H9 (cell line): Measurements from ENCODE around the gene WDR70. TPM values are rescaled to one million over a fixed set of nuclear protein-coding genes. Genes with fewer than 3 reads are reported as not detected.

Experiments
- DNase-seq: peaks from one replicate; pipeline ENCODE4 v3.0.0-alpha.2; 2017
- H2AFZ ChIP-seq: one replicate; pipeline ENCODE4 v1.6.1; 2013; ENCODE audit warnings: mild to moderate bottlenecking, low read length, control low read depth, moderate library complexity
- H2AK5ac ChIP-seq: 2 replicates; pipeline ENCODE4 v1.6.1; 2013; ENCODE audit warnings: low read length, control low read depth, mixed read lengths; ENCODE audit not compliant: insufficient read length
- H2BK120ac ChIP-seq: one replicate; pipeline ENCODE4 v1.6.1; 2013; ENCODE audit warnings: low read depth, mild to moderate bottlenecking, low read length, control low read depth, inconsistent platforms; ENCODE audit not compliant: poor library complexity, severe bottlenecking
- H2BK12ac ChIP-seq: 2 replicates; pipeline ENCODE4 v1.6.1; 2013; ENCODE audit warnings: low read length, control low read depth, mixed read lengths, low read depth; ENCODE audit not compliant: insufficient read length
- H2BK15ac ChIP-seq: 2 replicates; pipeline ENCODE4 v1.6.1; 2013; ENCODE audit warnings: low read depth, low read length, control low read depth
- H2BK20ac ChIP-seq: one replicate; pipeline ENCODE4 v1.6.1; 2013; ENCODE audit warnings: low read depth, mild to moderate bottlenecking, low read length, control low read depth, inconsistent platforms; ENCODE audit not compliant: poor library complexity, severe bottlenecking
- H2BK5ac ChIP-seq: 2 replicates; pipeline ENCODE4 v1.6.1; 2013; ENCODE audit warnings: low read length, control low read depth, mixed read lengths; ENCODE audit not compliant: insufficient read length
- H3K14ac ChIP-seq: 2 replicates; pipeline ENCODE4 v1.6.1; 2013; ENCODE audit warnings: low read length, control low read depth; ENCODE audit not compliant: insufficient read depth
- H3K18ac ChIP-seq: 2 replicates; pipeline ENCODE4 v1.6.1; 2013; ENCODE audit warnings: low read depth, mild to moderate bottlenecking, mixed read lengths, low read length, control low read depth; ENCODE audit not compliant: insufficient read length
- H3K23ac ChIP-seq: 2 replicates; pipeline ENCODE4 v1.6.1; 2013; ENCODE audit warnings: low read length, control low read depth, mixed read lengths, low read depth; ENCODE audit not compliant: insufficient read length
- H3K23me2 ChIP-seq: 2 replicates; pipeline ENCODE4 v1.6.1; 2013; ENCODE audit warnings: low read depth, mild to moderate bottlenecking, mixed read lengths, low read length, control low read depth; ENCODE audit not compliant: insufficient read length, poor library complexity, severe bottlenecking
- H3K27ac ChIP-seq: 2 replicates; pipeline ENCODE4 v1.5.1; 2013; ENCODE audit warnings: low read length, control low read depth, mixed read lengths, low read depth; ENCODE audit not compliant: insufficient read length
- H3K27me3 ChIP-seq: 2 replicates; pipeline ENCODE4 v1.6.1; 2013; ENCODE audit warnings: low read length, control low read depth, inconsistent platforms; ENCODE audit not compliant: insufficient read depth
- H3K4ac ChIP-seq: 2 replicates; pipeline ENCODE4 v1.6.1; 2013; ENCODE audit warnings: low read depth, mild to moderate bottlenecking, control low read depth, inconsistent platforms, low read length, moderate library complexity
- H3K4me1 ChIP-seq: 2 replicates; pipeline ENCODE4 v1.6.1; 2013; ENCODE audit warnings: low read length, control low read depth, inconsistent platforms; ENCODE audit not compliant: insufficient read depth
- H3K4me2 ChIP-seq: 2 replicates; pipeline ENCODE4 v1.6.1; 2013; ENCODE audit warnings: low read length, control low read depth, mixed read lengths; ENCODE audit not compliant: insufficient read length, insufficient read depth
- H3K56ac ChIP-seq: 2 replicates; pipeline ENCODE4 v1.6.1; 2013; ENCODE audit warnings: low read depth, mild to moderate bottlenecking, mixed read lengths, low read length, control low read depth; ENCODE audit not compliant: insufficient read length
- H3K79me1 ChIP-seq: 2 replicates; pipeline ENCODE4 v1.6.1; 2013; ENCODE audit warnings: low read depth, mild to moderate bottlenecking, moderate library complexity, low read length, control low read depth, inconsistent platforms; ENCODE audit not compliant: insufficient read depth, poor library complexity, severe bottlenecking
- H3K79me2 ChIP-seq: 2 replicates; pipeline ENCODE4 v1.6.1; 2013; ENCODE audit warnings: low read length, control low read depth, inconsistent platforms; ENCODE audit not compliant: insufficient read depth
- H3K9ac ChIP-seq: 2 replicates; pipeline ENCODE4 v1.6.1; 2013; ENCODE audit warnings: low read length, control low read depth, mixed read lengths; ENCODE audit not compliant: insufficient read length; ENCODE audit errors: extremely low read depth
- H3K9me3 ChIP-seq: one replicate; pipeline ENCODE4 v1.6.1; 2013; ENCODE audit warnings: low read depth, low read length, inconsistent platforms; ENCODE audit not compliant: control insufficient read depth
- H3T11ph ChIP-seq: one replicate; pipeline ENCODE4 v1.6.1; 2013; ENCODE audit warnings: mild to moderate bottlenecking, low read length, control low read depth, inconsistent platforms
- H4K20me1 ChIP-seq: one replicate; pipeline ENCODE4 v1.6.1; 2013; ENCODE audit not compliant: control insufficient read depth, insufficient read length, insufficient read depth
- H4K5ac ChIP-seq: 2 replicates; pipeline ENCODE4 v1.6.1; 2013; ENCODE audit warnings: low read depth, mild to moderate bottlenecking, mixed read lengths, low read length, control low read depth; ENCODE audit not compliant: insufficient read length
- H4K8ac ChIP-seq: replicated peaks from 2 replicates; pipeline ENCODE4 v1.6.1; 2013; ENCODE audit warnings: low read length, control low read depth, mixed read lengths, low read depth; ENCODE audit not compliant: insufficient read length
- H4K91ac ChIP-seq: 2 replicates; pipeline ENCODE4 v1.6.1; 2013; ENCODE audit warnings: low read depth, mild to moderate bottlenecking, moderate library complexity, mixed read lengths, low read length, control low read depth; ENCODE audit not compliant: insufficient read length
- H3K27ac Mint-ChIP-seq, 3 experiments: 2 replicates in 2 of 3; 3 replicates in 1 of 3; pipeline ENCODE4 v1.8.0; 2020 to 2021; ENCODE audit warnings: mixed read lengths in 3 of 3, mild to moderate bottlenecking in 1 of 3, moderate library complexity in 1 of 3
- H3K27me3 Mint-ChIP-seq: 2 replicates; pipeline ENCODE4 v1.8.0; 2021; ENCODE audit warnings: low read depth, mild to moderate bottlenecking, moderate library complexity, mixed read lengths
- H3K36me3 Mint-ChIP-seq, 3 experiments: 2 replicates in 2 of 3; 3 replicates in 1 of 3; pipeline ENCODE4 v1.8.0; 2020 to 2021; ENCODE audit warnings: low read depth in 3 of 3, mixed read lengths in 3 of 3; ENCODE audit not compliant: insufficient read depth in 1 of 3
- H3K4me1 Mint-ChIP-seq, 2 experiments: 2 replicates each; pipeline ENCODE4 v1.8.0; 2020; ENCODE audit warnings: mixed read lengths in 2 of 2
- H3K4me3 Mint-ChIP-seq, 2 experiments: 2 replicates in 1 of 2; 3 replicates in 1 of 2; pipeline ENCODE4 v1.8.0; 2020 to 2021; ENCODE audit warnings: mild to moderate bottlenecking in 2 of 2, mixed read lengths in 2 of 2, moderate library complexity in 1 of 2
- H3K9me3 Mint-ChIP-seq, 2 experiments: 2 replicates in 1 of 2; 3 replicates in 1 of 2; pipeline ENCODE4 v1.8.0; 2020; ENCODE audit warnings: mild to moderate bottlenecking in 2 of 2, mixed read lengths in 2 of 2, moderate library complexity in 1 of 2
- CTCF ChIP-seq: fragments of 200-600 bp; sonication (generic); conservative IDR thresholded peaks from 3 replicates; pipeline ENCODE4 v1.8.0; 2021; ENCODE audit warnings: antibody characterized with exemption, mild to moderate bottlenecking
- WGBS: extraction: QIAGEN DNeasy Blood & Tissue Kit; methylation state at CpG from one replicate; pipeline ENCODE4 v1.1.7; 2013; ENCODE audit warnings: missing lambda C conversion rate, low lambda C conversion rate, mixed read lengths; ENCODE audit not compliant: insufficient read length; ENCODE audit errors: extremely low coverage; 5-methylcytosine and 5-hydroxymethylcytosine counted together
- total RNA-seq: library from RNA; stranded (reverse); gene quantifications from 2 replicates; pipeline ENCODE4 v1.2.1, GENCODE V29; 2021

Gene WDR70
- total RNA-seq, 1 experiment from 2014 or later, result 38.1 TPM

GRCh38 chr5:37424441-37424840 lies 45.3 kb downstream of the WDR70 start:
- no peak for DNase-seq
- Mint-ChIP-seq H3K27ac (no peak overlapping the region), H3K9me3 (no peaks in the 10 kb centered on the region), H3K27me3 (no peaks in the 10 kb centered on the region), H3K4me1 (no peaks in the 10 kb centered on the region), H3K4me3 (no peak overlapping the region), H3K36me3 (peaks cover 0 to 4% (median 0%) of the 10 kb centered on the region in 3 experiments; a peak in 2 of 7 replicates)
- H2AK5ac ChIP-seq, result no peak overlapping the region
- H4K5ac ChIP-seq, result no peak overlapping the region
- no peak overlapping the region for H3K27ac ChIP-seq
- no peak for TF ChIP-seq CTCF
- H3K4me1 ChIP-seq, result no peaks in the 10 kb centered on the region
- H2BK5ac ChIP-seq, result no peak overlapping the region
- H2BK15ac ChIP-seq, result no peak overlapping the region
- H3K79me2 ChIP-seq, result no peaks in the 10 kb centered on the region
- H4K20me1 ChIP-seq, result no peaks in the 10 kb centered on the region
- no CpG with 5 or more reads among the region's 8 CpGs for WGBS
- H3K9me3 ChIP-seq, result no peaks in the 10 kb centered on the region
- H3K56ac ChIP-seq, result no peak overlapping the region
- no peak overlapping the region for H3K18ac ChIP-seq
- H3K9ac ChIP-seq, result no peak overlapping the region
- H4K91ac ChIP-seq, result no peak overlapping the region
- H3K4ac ChIP-seq, result no peak overlapping the region
- no peaks in the 10 kb centered on the region for H3K23me2 ChIP-seq
- H3T11ph ChIP-seq, result no peak overlapping the region
- no peaks in the 10 kb centered on the region for H3K79me1 ChIP-seq
- H3K27me3 ChIP-seq, result no peaks in the 10 kb centered on the region
- H3K14ac ChIP-seq, result no peak overlapping the region
- H2BK20ac ChIP-seq, result no peak overlapping the region
- no peak overlapping the region for H2BK12ac ChIP-seq
- no peak overlapping the region for H2BK120ac ChIP-seq
- no peak overlapping the region for H3K23ac ChIP-seq
- H4K8ac ChIP-seq, result no peak overlapping the region
- H3K4me2 ChIP-seq, result no peak overlapping the region
- no peak overlapping the region for H2AFZ ChIP-seq
